Mucosa of gallbladder (tissue), 1 donor: Measurements from ENCODE around the gene SLC9A7. TPM values are rescaled to one million over a fixed set of nuclear protein-coding genes. Genes with fewer than 3 reads are reported as not detected.
"Not testable (repeated sequence)": the region's sequence is repeated elsewhere in the genome, so short reads cannot be mapped to it uniquely, and the experiment has no call there.

Experiments used
- DNase-seq: peaks from one replicate; pipeline ENCODE4 v3.0.0-alpha.2; 2020; ENCODE audit warnings: low spot score
- total RNA-seq: library from RNA; stranded (reverse); gene quantifications from one replicate; pipeline ENCODE4 v1.2.1, GENCODE V29; 2021
- donor health status: DM: no; HTN: no; CAD: no.

Gene SLC9A7
- total RNA-seq, 1 donor from 2014 or later: 6.2 TPM

DNA sequence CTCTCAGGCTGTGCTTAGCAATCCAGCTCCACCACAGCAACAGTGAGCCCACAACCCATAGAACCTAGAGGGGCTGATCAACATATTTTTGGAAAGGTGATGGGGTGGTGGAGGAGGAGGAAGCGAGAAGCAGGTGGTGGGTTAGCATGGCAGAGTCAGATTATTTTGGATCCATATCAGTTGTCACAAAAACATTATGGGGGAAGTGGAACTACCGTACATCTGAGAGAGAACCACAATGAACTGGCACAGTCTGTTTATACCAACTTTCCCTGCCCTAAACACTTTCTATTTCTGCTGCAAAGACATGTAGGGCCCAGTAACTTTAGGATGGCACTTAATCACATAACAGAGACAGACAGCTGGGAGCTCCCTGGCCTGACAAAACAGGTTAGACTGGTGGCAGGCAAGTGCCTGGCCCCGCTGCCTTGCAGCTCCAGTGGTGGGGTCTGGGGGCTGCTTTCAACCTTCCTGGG is 4.3 kb downstream of the SLC9A7 start:
- no peak for DNase-seq

- no peak for DNase-seq
These were observed 4.9 kb downstream of the SLC9A7 start for GRCh38 chrX:46754036-46754435.

DNA sequence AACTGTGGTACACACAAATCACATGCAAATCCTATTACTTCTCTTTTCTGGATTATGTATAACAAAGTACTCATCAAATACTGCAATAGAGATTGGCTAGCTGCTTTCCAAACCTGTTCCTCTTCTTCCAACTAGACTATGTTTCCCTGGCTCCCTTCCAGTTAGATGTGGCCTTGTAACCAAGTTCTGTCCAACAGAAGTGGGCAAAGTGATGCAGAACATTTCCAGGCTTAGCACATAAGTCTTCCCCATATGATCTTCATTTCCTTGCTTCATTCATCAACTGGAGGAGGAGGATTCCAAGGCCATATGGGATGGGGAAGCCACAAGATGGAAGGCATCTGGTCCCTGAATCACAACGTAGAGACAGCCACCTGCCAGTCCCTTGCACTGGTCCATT is 8.0 kb downstream of the SLC9A7 start:
- DNase-seq: no peak

- DNase-seq: no peak
These were observed 14.9 kb downstream of the SLC9A7 start for GRCh38 chrX:46744009-46744408.

DNA sequence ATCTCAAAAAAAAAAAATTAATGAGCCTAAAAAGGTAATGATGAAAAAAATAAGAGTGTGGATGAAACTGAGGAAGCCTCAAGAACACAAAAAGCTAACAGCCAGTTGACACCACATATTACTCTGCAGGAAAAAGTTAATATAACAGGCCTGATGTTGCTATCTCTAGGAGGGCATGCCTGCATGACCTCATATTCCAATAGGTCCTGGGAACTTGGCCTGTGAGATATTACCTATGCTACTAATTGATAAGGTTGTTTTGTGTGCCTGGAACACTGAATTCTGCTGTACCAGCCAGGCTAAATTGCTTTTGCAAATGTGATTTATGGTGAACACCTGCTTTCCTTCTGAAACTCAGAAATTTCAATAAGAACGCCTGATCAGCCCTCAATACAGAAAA is 15.9 kb downstream of the SLC9A7 start:
- DNase-seq: no peak

GRCh38 chrX:46739736-46740135 is 19.2 kb downstream of the SLC9A7 start:
- DNase-seq: no peak

DNA sequence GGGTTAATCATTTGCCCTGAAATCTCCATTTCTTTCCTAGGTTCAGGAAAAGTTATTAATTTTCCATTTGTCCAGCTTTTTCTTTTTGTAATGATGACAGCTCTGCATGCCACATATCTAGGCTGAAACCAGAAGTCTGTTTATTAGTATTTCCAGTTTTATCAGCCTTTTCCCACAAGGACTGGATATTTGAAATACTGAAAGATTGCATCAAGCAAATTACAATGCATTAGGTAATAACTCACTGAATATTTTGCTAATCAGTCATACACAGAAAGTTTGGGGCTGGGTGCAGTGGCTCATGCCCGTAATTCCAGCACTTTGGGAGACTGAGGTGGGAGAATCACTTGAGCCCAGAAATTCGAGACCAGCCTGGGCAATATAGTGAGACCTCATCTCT is 21.5 kb downstream of the SLC9A7 start:
- no peak for DNase-seq

DNA sequence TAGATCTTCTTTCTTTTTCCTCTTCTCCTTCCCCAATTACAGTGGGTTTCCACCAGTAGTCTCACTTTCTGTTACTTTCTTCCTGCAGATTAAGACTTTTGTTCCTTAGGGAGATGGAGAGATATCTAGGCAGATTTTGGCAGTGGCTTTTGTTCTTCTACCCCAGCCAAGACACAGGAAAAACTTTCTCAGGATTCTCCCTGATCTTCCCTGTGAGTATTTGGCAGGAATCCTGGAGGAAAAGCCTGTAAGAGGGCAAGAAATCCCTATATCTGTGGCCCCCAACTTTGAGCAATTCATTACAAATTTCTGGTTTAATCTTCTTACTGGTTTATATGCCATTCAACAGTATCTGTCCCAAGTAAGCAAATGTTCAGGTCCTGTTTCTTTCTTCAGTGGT is 21.9 kb downstream of the SLC9A7 start:
- DNase-seq: no peak

GRCh38 chrX:46735622-46736021 is 23.3 kb downstream of the SLC9A7 start:
- DNase-seq: no peak

DNA sequence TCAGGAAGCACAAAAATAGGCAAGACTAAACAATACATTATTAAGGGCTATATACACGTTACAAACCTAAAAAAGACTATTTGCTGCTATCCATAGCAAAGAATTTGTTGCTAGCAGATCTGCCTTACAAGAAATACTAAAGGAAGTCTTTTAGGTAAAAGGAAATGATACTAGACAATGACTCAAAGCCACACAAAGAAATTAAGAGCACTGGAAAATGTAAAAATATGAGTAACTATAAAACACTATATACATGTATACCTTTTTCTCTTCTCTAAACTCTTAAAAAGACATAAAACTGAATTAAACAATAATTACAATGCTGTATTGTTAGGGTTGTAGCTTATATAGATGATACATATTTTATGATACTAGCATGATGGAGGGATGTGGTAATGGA is 25.7 kb downstream of the SLC9A7 start:
- no peak for DNase-seq

DNA sequence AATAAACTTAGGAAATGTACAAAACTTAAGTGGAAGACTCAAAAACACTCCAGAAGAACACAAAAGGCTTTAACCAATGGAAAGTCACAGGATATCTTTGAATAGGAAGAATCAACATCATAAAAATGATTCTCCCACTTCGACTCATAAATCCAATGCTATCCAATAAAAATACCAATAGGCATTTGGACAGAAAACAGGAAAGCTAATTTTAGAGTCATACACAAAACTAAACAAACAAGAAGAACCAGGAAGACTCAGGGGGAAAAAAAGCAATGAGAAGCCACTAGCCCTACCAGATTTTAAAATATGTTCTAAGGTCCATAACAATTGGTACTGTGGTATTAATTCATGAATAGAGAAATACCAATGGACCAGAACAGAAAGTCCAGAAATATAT is 28.2 kb downstream of the SLC9A7 start:
- DNase-seq: no peak

DNA sequence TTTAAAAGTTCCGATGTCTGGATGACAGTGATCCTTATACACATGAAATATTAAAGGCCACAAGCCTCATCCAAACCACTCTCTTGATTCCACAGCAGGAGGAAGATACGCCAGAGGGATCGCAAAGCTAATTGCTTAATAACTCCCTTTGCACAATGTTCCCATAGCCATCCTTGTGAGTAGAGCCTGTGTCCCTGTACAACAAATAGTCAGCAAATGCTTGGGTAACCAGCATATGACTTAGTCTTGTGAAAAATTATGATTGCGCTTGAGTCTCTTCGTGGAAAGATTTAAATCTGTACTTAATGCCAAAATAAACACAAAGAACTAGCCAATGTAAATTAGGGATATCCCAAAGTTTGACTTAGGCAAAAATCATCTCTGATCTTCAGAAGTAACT is 31.5 kb downstream of the SLC9A7 start:
- DNase-seq: no peak

GRCh38 chrX:46723569-46723927 is 35.4 kb downstream of the SLC9A7 start:
- not testable (repeated sequence) for DNase-seq

GRCh38 chrX:46722742-46723568 is 36.0 kb downstream of the SLC9A7 start:
- no peak for DNase-seq

DNA sequence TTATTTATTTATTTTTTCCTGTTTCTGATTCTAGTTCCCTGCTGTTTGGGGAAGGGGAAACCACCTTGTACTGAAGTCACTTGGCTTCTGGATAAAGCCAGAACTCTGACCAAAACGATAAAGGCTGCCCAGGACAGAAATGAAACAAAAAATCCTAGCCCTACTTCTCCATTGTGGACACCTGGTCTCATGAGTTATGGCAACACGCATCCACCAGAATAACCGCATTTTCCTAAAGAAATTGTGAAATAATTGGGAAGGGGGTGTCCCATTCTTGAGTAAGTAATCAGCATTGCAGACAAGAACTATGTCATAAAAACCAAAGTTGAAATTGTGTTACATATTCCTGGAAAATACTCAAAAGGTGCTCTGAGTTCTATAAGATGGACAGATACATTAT is 42.1 kb downstream of the SLC9A7 start:
- no peak for DNase-seq

DNA sequence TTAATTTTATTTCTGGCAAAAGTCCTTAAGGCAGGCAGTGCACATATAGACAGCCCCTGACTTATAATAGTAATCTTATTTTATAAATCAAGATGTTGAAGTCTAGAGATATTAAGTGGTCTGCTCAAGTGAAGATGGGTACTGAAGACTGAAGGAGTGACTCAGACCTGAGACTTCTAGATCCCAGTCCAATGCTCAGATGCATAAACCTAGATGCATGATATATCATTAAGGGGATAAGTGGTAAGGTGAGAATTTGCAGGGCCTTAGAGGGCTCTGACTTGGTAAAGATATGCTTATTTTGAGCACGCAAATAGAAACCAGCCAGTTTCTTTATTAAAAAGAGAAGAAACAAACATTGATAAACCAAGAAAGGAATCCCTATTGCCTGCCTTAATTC is 42.9 kb downstream of the SLC9A7 start:
- no peak for DNase-seq

DNA sequence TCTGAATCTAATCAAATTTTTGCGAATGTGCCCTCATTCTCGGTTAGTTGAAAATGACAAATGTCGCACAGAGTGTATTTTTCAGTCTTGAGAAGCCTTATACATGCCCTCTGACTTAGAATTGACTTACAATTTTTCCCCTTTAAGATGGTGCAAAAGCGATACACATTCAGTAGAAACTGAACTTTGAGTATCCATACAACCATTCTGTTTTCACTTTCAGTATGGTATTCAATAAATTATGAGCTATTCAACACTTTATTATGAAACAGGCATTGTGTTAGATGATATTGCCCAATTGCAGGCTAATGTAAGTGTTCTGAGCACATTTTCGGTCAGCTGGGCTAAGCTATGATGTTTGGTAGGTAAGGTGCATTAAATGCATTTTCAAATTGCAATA is 43.4 kb downstream of the SLC9A7 start:
- no peak for DNase-seq

- no peak for DNase-seq
These were observed 45.0 kb downstream of the SLC9A7 start for GRCh38 chrX:46713672-46714490.

DNA sequence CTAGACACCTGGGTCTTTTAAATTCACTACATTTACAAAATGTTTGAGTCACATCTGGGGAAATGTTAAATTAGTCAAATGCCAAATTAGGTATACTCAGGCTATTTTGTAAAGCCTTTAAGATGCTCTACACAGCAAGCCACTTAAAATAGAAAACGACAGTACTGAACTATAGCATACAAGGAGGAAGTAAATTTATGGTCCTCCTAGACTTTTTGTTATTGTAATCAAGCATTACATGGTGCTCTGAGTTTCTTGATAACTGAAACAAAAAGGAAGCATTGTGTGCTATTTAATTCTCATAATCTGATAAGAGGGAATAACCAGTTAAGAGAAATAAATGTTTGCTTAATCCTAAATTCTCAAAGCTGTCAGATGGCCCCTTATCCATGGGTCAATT is 46.2 kb downstream of the SLC9A7 start:
- DNase-seq: no peak

- DNase-seq: no peak
These were observed 47.8 kb downstream of the SLC9A7 start for GRCh38 chrX:46710927-46711623.

DNA sequence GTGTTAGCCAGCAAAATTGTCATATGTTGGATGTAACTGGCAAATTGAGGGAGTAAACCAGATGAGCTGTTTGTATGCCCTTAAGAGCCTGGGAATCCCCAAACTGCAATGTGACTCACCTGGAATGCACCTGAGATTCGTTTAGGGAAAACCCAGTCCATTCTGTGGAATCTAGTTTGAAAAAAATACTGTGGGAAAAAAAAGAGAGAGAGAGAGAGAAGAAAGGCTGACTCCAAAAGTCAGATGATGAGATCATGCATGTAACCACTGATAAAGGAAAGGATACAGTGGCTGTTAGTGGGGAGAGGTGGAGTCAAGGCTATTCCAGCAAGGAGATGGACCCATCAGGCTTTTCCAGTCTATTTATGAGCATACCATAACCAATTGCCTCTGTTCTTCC is 48.5 kb downstream of the SLC9A7 start:
- no peak for DNase-seq

DNA sequence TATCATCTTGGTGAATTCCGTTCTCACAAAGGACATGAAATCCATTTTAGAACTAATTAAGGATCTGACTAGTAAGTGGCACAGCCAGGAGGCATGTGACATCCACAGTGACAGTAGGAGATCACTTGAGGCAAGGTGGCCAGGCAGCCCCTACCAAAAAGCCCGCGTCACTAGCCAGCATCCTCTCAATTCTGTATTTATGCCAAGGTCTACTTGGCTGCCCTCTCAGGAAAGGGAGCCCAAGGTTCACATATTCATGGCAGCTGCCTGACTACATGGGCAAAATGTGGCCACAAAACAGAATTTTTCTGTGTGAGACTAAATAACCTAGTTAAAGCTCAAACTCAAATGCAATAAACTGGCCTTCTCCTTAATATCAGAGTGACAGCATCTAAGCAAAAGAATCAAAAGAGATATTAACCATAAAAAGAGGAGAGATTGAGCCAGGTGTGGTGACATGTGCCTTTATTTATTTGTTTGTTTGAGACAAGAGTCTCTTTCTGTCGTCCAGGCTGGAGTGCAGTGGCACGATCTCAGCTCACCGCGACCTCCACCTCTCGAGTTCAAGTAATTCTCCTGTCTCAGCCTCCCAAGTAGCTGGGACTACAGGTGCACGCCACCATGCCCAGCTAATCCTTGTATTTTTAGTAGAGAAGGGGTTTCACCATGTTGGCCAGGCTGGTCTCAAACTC is 51.5 kb downstream of the SLC9A7 start:
- no peak for DNase-seq
